Measurements from ENCODE around the gene MSX1.
"Not testable (repeated sequence)": the region's sequence is repeated elsewhere in the genome, so short reads cannot be mapped to it uniquely, and the experiment has no call there.

MSX1 gene

GRCh38 chr4:4859325-4859798 is at the start of gene MSX1:
TSS of gene MSX1 (plus strand) at chr4:4859665. CDS start at chr4:4859900, 235 bp downstream.
- in situ Hi-C loops (cut with MboI; ENCODE audit: low sequenced_read_pairs) = no loop called here

GRCh38 chr4:4810092-4810774 is 49.2 kb upstream of the MSX1 start:
- in situ Hi-C loops (cut with MboI; ENCODE audit: low sequenced_read_pairs) = no loop called here

GRCh38 chr4:4810778-4811177 is 48.7 kb upstream of the MSX1 start:
- in situ Hi-C loops (cut with MboI; ENCODE audit: low sequenced_read_pairs) = no loop called here

- in situ Hi-C loops (cut with MboI; ENCODE audit: low sequenced_read_pairs) = no loop called here
Observed at GRCh38 chr4:4812145-4812794, 47.2 kb upstream of the MSX1 start.

- in situ Hi-C loops (cut with MboI; ENCODE audit: low sequenced_read_pairs) = no loop called here
Observed at GRCh38 chr4:4818415-4819212, 40.9 kb upstream of the MSX1 start.

- in situ Hi-C loops (cut with MboI; ENCODE audit: low sequenced_read_pairs) = no loop called here
Observed at GRCh38 chr4:4819213-4819606, 40.3 kb upstream of the MSX1 start.

- in situ Hi-C loops (cut with MboI; ENCODE audit: low sequenced_read_pairs) = no loop called here
Observed at GRCh38 chr4:4820261-4820660, 39.2 kb upstream of the MSX1 start.

- in situ Hi-C loops (cut with MboI; ENCODE audit: low sequenced_read_pairs) = no loop called here
Observed at GRCh38 chr4:4820739-4821138, 38.7 kb upstream of the MSX1 start.

GRCh38 chr4:4821577-4821976 is 37.9 kb upstream of the MSX1 start:
- in situ Hi-C loops (cut with MboI; ENCODE audit: low sequenced_read_pairs) = no loop called here

GRCh38 chr4:4822286-4822685 is 37.2 kb upstream of the MSX1 start:
- in situ Hi-C loops (cut with MboI; ENCODE audit: low sequenced_read_pairs) = not testable (repeated sequence)

GRCh38 chr4:4823621-4824162 is 35.8 kb upstream of the MSX1 start:
- in situ Hi-C loops (cut with MboI; ENCODE audit: low sequenced_read_pairs) = no loop called here

- in situ Hi-C loops (cut with MboI; ENCODE audit: low sequenced_read_pairs) = no loop called here
Observed at GRCh38 chr4:4824232-4824631, 35.2 kb upstream of the MSX1 start.

GRCh38 chr4:4825431-4825830 is 34.0 kb upstream of the MSX1 start:
- in situ Hi-C loops (cut with MboI; ENCODE audit: low sequenced_read_pairs) = no loop called here

- in situ Hi-C loops (cut with MboI; ENCODE audit: low sequenced_read_pairs) = no loop called here
Observed at GRCh38 chr4:4829837-4830236, 29.6 kb upstream of the MSX1 start.

- in situ Hi-C loops (cut with MboI; ENCODE audit: low sequenced_read_pairs) = no loop called here
Observed at GRCh38 chr4:4831266-4831665, 28.2 kb upstream of the MSX1 start.

GRCh38 chr4:4831825-4832224 is 27.6 kb upstream of the MSX1 start:
- in situ Hi-C loops (cut with MboI; ENCODE audit: low sequenced_read_pairs) = no loop called here

GRCh38 chr4:4836044-4836443 is 23.4 kb upstream of the MSX1 start:
- in situ Hi-C loops (cut with MboI; ENCODE audit: low sequenced_read_pairs) = no loop called here

- in situ Hi-C loops (cut with MboI; ENCODE audit: low sequenced_read_pairs) = no loop called here
Observed at GRCh38 chr4:4837316-4837715, 22.1 kb upstream of the MSX1 start.

- in situ Hi-C loops (cut with MboI; ENCODE audit: low sequenced_read_pairs) = no loop called here
Observed at GRCh38 chr4:4838051-4838935, 21.2 kb upstream of the MSX1 start.

All from hTERT RPE-1 (cell line).